ENCODE data around the gene ZNF511.

The ZNF511 gene

DNA sequence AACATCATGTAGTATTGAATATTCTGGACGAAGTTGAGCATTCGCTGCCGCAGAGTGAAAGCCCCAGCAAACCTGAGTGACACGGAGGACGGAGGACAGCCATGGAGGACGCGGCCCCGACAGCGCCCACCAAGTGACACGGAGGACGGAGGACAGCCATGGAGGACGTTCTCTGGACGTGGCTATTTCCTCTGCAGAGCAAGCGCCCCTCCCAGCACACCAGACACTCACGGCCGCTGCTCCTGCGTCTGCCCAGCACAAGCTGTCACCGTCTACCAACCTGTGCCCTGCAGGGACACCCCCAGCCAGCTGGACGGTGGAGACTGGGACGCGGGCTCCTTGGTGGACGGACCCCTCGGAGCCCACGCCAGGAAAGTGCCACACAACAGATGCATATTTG lies 24.8 kb upstream of the ZNF511 start:
- no peak for DNase-seq
- no peak overlapping the region for H3K4me2 ChIP-seq (ENCODE audit: low read length)
- H3K4me3 ChIP-seq (ENCODE audit: low read length), result no peak overlapping the region
- no peaks in the 10 kb centered on the region for H3K27me3 ChIP-seq (ENCODE audit: insufficient read depth, low read length, poor library complexity)
- no peak overlapping the region for H4K8ac ChIP-seq (ENCODE audit: low read depth, low read length)
- peaks cover 8% of the 10 kb centered on the region for H3K36me3 ChIP-seq (ENCODE audit: control insufficient read depth, insufficient read depth, low read length)
- H4K5ac ChIP-seq (ENCODE audit: low read length), result no peak overlapping the region
- H3K27ac ChIP-seq (ENCODE audit: low read depth, low read length), result no peak overlapping the region
- H3K18ac ChIP-seq (ENCODE audit: low read length), result no peak overlapping the region
- no peaks in the 10 kb centered on the region for H3K79me1 ChIP-seq (ENCODE audit: low read length)
- no CpG with 5 or more reads among the region's 24 CpGs for WGBS (ENCODE audit: extremely low coverage, insufficient coverage, low lambda C conversion rate)
- H2BK5ac ChIP-seq (ENCODE audit: low read length), result no peak overlapping the region
- no peak overlapping the region for H2AK5ac ChIP-seq (ENCODE audit: low read length)
- H3K23ac ChIP-seq (ENCODE audit: low read length), result no peak overlapping the region
- no peak overlapping the region for H3K4ac ChIP-seq (ENCODE audit: low read depth, low read length)
- H3K79me2 ChIP-seq (ENCODE audit: control insufficient read depth, insufficient read depth, low read length), result no peaks in the 10 kb centered on the region
- H2BK15ac ChIP-seq (replicated peaks; ENCODE audit: low read depth), result no peak overlapping the region
- no peak overlapping the region for H3K56ac ChIP-seq (ENCODE audit: low read length)
- no peak overlapping the region for H2BK120ac ChIP-seq (ENCODE audit: low read depth, low read length)
- H3K9ac ChIP-seq (ENCODE audit: low read length), result no peak overlapping the region
- no peaks in the 10 kb centered on the region for H3K4me1 ChIP-seq (ENCODE audit: control insufficient read depth, low read depth, low read length)

DNA sequence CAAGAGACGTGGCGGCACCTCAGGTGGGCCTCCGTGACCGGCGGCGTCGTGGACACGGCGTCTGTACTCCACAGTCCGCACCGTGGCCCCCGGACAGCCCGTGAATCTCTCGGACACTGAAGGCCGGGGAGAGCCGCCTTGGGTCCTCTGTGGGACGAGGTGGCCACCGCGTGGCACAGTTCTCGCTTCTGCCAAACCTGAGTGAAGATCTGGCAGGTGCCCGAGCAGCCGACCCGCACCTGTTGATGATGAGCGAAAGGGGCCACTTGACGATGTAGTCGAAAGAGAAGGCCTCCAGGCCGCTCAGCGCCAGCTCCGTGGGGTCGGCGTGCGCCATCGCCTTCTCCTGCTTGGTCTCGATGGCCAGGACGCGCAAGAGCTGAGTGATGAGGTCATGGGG lies 23.5 kb upstream of the ZNF511 start:
- no CpG with 5 or more reads among the region's 36 CpGs for WGBS (ENCODE audit: extremely low coverage, insufficient coverage, low lambda C conversion rate)

DNA sequence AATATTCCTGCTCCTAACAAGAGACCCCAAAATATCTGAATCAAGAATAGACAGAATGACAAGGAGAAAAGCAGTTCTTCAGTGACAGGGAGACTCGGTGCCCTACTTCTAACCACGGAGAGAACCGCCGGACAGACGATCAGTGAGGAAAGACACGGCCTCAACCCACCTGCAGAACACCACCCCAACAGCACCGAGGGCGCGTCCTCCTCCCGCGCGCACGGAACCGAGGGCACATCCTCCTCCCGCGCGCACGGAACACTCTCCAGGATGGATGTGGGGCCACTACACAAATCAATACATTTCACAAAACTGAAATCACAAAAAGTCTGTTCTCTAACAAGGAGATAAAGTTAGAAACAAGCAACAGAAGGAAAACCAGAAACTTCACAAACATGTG lies 22.3 kb upstream of the ZNF511 start:
- Histone ChIP-seq H3K9ac (ENCODE audit: low read length) (no peak overlapping the region), H3K4me3 (ENCODE audit: low read length) (no peak overlapping the region), H3K23ac (ENCODE audit: low read length) (no peak overlapping the region), H2BK5ac (ENCODE audit: low read length) (no peak overlapping the region), H3K4me1 (ENCODE audit: control insufficient read depth, low read depth, low read length) (no peaks in the 10 kb centered on the region), H3K56ac (ENCODE audit: low read length) (no peak overlapping the region), H3K4me2 (ENCODE audit: low read length) (no peak overlapping the region), H3K18ac (ENCODE audit: low read length) (no peak overlapping the region), H2BK15ac (replicated peaks; ENCODE audit: low read depth) (no peak overlapping the region), H3K36me3 (ENCODE audit: control insufficient read depth, insufficient read depth, low read length) (peaks cover 8% of the 10 kb centered on the region), H4K8ac (ENCODE audit: low read depth, low read length) (no peak overlapping the region), H3K27me3 (ENCODE audit: insufficient read depth, low read length, poor library complexity) (no peaks in the 10 kb centered on the region), H3K79me1 (ENCODE audit: low read length) (no peaks in the 10 kb centered on the region), H2BK120ac (ENCODE audit: low read depth, low read length) (no peak overlapping the region), H4K5ac (ENCODE audit: low read length) (no peak overlapping the region), H2AK5ac (ENCODE audit: low read length) (no peak overlapping the region), H3K79me2 (ENCODE audit: control insufficient read depth, insufficient read depth, low read length) (no peaks in the 10 kb centered on the region), H3K4ac (ENCODE audit: low read depth, low read length) (no peak overlapping the region), H3K27ac (ENCODE audit: low read depth, low read length) (no peak overlapping the region)
- no CpG with 5 or more reads among the region's 18 CpGs for WGBS (ENCODE audit: extremely low coverage, insufficient coverage, low lambda C conversion rate)
- DNase-seq, result no peak

More for the DNA sequence above, 23.5 kb upstream of the ZNF511 start:
- H3K27ac ChIP-seq (ENCODE audit: low read depth, low read length), result no peak overlapping the region
- no peaks in the 10 kb centered on the region for H3K27me3 ChIP-seq (ENCODE audit: insufficient read depth, low read length, poor library complexity)
- no peak overlapping the region for H2BK15ac ChIP-seq (replicated peaks; ENCODE audit: low read depth)
- no peak overlapping the region for H4K8ac ChIP-seq (ENCODE audit: low read depth, low read length)
- H3K18ac ChIP-seq (ENCODE audit: low read length), result no peak overlapping the region
- H3K79me2 ChIP-seq (ENCODE audit: control insufficient read depth, insufficient read depth, low read length), result no peaks in the 10 kb centered on the region
- H3K4me2 ChIP-seq (ENCODE audit: low read length), result no peak overlapping the region
- no peak overlapping the region for H2AK5ac ChIP-seq (ENCODE audit: low read length)
- no peak overlapping the region for H3K9ac ChIP-seq (ENCODE audit: low read length)
- H2BK120ac ChIP-seq (ENCODE audit: low read depth, low read length), result no peak overlapping the region
- no peak overlapping the region for H3K56ac ChIP-seq (ENCODE audit: low read length)
- no peak overlapping the region for H3K23ac ChIP-seq (ENCODE audit: low read length)
- H2BK5ac ChIP-seq (ENCODE audit: low read length), result no peak overlapping the region
- no peak overlapping the region for H3K4ac ChIP-seq (ENCODE audit: low read depth, low read length)
- DNase-seq, result no peak
- H4K5ac ChIP-seq (ENCODE audit: low read length), result no peak overlapping the region
- no peaks in the 10 kb centered on the region for H3K4me1 ChIP-seq (ENCODE audit: control insufficient read depth, low read depth, low read length)
- no peaks in the 10 kb centered on the region for H3K79me1 ChIP-seq (ENCODE audit: low read length)
- no peak overlapping the region for H3K4me3 ChIP-seq (ENCODE audit: low read length)
- H3K36me3 ChIP-seq (ENCODE audit: control insufficient read depth, insufficient read depth, low read length), result peaks cover 8% of the 10 kb centered on the region

DNA sequence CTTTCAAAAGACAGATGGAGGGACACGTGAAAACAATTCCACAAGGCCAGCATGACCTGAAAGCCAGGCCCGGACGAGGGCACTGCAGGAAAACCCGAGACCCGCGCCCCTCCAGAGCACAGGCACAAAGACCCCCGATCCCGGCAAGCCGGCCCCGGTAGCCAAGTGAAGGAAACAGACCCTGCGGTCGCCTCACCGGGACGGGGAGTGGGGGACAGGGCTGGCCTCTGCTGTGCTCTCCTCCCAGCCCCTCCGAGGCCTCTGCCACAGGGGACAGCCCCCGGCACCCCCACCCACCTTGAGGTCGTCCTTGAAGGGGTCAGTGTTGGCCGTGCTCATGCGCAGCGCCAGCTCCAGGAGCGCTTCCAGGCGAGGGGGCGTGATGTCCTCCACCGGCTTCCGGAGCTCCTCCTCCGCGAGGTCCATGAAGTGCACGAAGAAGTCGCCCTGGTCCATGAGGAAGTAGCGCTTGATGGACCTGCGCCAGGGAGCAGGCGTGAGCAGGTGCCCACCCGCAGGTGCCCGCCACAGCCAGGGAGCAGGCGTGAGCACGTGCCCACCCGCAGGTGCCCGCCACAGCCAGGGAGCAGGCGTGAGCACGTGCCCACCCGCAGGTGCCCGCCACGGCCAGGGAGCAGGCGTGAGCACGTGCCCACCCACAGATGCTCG lies 20.7 kb upstream of the ZNF511 start:
- no peak overlapping the region for H3K56ac ChIP-seq (ENCODE audit: low read length)
- no peaks in the 10 kb centered on the region for H3K27me3 ChIP-seq (ENCODE audit: insufficient read depth, low read length, poor library complexity)
- H3K4ac ChIP-seq (ENCODE audit: low read depth, low read length), result no peak overlapping the region
- H3K79me1 ChIP-seq (ENCODE audit: low read length), result no peaks in the 10 kb centered on the region
- no peaks in the 10 kb centered on the region for H3K4me1 ChIP-seq (ENCODE audit: control insufficient read depth, low read depth, low read length)
- DNase-seq, result no peak
- no peak overlapping the region for H3K23ac ChIP-seq (ENCODE audit: low read length)
- H3K9ac ChIP-seq (ENCODE audit: low read length), result no peak overlapping the region
- peaks cover 9% of the 10 kb centered on the region for H3K36me3 ChIP-seq (ENCODE audit: control insufficient read depth, insufficient read depth, low read length)
- no peaks in the 10 kb centered on the region for H3K79me2 ChIP-seq (ENCODE audit: control insufficient read depth, insufficient read depth, low read length)
- H2BK5ac ChIP-seq (ENCODE audit: low read length), result no peak overlapping the region
- no peak overlapping the region for H3K4me2 ChIP-seq (ENCODE audit: low read length)
- no peak overlapping the region for H2BK120ac ChIP-seq (ENCODE audit: low read depth, low read length)
- H3K4me3 ChIP-seq (ENCODE audit: low read length), result no peak overlapping the region
- H3K18ac ChIP-seq (ENCODE audit: low read length), result no peak overlapping the region
- no peak overlapping the region for H2AK5ac ChIP-seq (ENCODE audit: low read length)
- H2BK15ac ChIP-seq (replicated peaks; ENCODE audit: low read depth), result no peak overlapping the region
- no peak overlapping the region for H3K27ac ChIP-seq (ENCODE audit: low read depth, low read length)
- no CpG with 5 or more reads among the region's 46 CpGs for WGBS (ENCODE audit: extremely low coverage, insufficient coverage, low lambda C conversion rate)
- no peak overlapping the region for H4K8ac ChIP-seq (ENCODE audit: low read depth, low read length)
- H4K5ac ChIP-seq (ENCODE audit: low read length), result no peak overlapping the region

DNA sequence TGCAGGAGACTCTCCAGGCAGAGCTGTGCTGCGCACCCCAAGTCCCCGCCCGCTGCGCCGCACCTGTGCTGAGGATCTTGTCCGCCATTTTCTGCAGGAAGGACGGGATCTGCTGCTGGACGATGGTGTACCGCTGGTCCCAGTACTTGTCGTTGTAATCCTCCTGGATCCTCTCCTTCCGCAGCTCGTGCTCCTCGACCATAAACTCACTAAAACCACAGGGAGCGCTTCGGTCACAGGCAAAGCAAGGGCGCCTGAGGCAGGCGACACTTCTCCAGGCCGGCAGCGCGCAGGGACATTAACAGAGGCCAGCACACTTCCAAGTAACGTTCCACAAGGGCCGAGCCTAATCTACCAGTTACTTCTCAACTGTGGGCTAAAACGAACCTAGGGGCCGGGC lies 19.0 kb upstream of the ZNF511 start:
- no CpG with 5 or more reads among the region's 24 CpGs for WGBS (ENCODE audit: extremely low coverage, insufficient coverage, low lambda C conversion rate)
- H3K79me1 ChIP-seq (ENCODE audit: low read length), result no peaks in the 10 kb centered on the region
- no peak for DNase-seq
- H2BK5ac ChIP-seq (ENCODE audit: low read length), result no peak overlapping the region
- no peak overlapping the region for H4K5ac ChIP-seq (ENCODE audit: low read length)
- H3K9ac ChIP-seq (ENCODE audit: low read length), result no peak overlapping the region
- H3K79me2 ChIP-seq (ENCODE audit: control insufficient read depth, insufficient read depth, low read length), result no peaks in the 10 kb centered on the region
- H3K4me2 ChIP-seq (ENCODE audit: low read length), result no peak overlapping the region
- H3K4ac ChIP-seq (ENCODE audit: low read depth, low read length), result no peak overlapping the region
- H3K23ac ChIP-seq (ENCODE audit: low read length), result no peak overlapping the region
- H3K36me3 ChIP-seq (ENCODE audit: control insufficient read depth, insufficient read depth, low read length), result peaks cover 3% of the 10 kb centered on the region
- H3K56ac ChIP-seq (ENCODE audit: low read length), result no peak overlapping the region
- H3K4me1 ChIP-seq (ENCODE audit: control insufficient read depth, low read depth, low read length), result no peaks in the 10 kb centered on the region
- H2AK5ac ChIP-seq (ENCODE audit: low read length), result no peak overlapping the region
- H4K8ac ChIP-seq (ENCODE audit: low read depth, low read length), result no peak overlapping the region
- no peak overlapping the region for H2BK120ac ChIP-seq (ENCODE audit: low read depth, low read length)
- no peak overlapping the region for H3K4me3 ChIP-seq (ENCODE audit: low read length)
- no peak overlapping the region for H2BK15ac ChIP-seq (replicated peaks; ENCODE audit: low read depth)
- H3K27me3 ChIP-seq (ENCODE audit: insufficient read depth, low read length, poor library complexity), result no peaks in the 10 kb centered on the region
- no peak overlapping the region for H3K27ac ChIP-seq (ENCODE audit: low read depth, low read length)
- H3K18ac ChIP-seq (ENCODE audit: low read length), result no peak overlapping the region
